ELF-1 (cell line): Measurements from ENCODE around the gene ZMYM4.
"Not testable (repeated sequence)": the region's sequence is repeated elsewhere in the genome, so short reads cannot be mapped to it uniquely, and the experiment has no call there.

Experiments
- DNase-seq: peaks from one replicate; pipeline ENCODE4 v3.0.0-alpha.2; 2016; ENCODE audit warnings: low read depth, low spot score

ZMYM4 gene

GRCh38 chr1:35324486-35324885 lies 56.0 kb downstream of the ZMYM4 start:
- DNase-seq, result no peak

GRCh38 chr1:35326246-35326866 lies 57.8 kb downstream of the ZMYM4 start:
- DNase-seq, result no peak

- not testable (repeated sequence) for DNase-seq
Measured at GRCh38 chr1:35331618-35332017, 63.1 kb downstream of the ZMYM4 start.

DNA sequence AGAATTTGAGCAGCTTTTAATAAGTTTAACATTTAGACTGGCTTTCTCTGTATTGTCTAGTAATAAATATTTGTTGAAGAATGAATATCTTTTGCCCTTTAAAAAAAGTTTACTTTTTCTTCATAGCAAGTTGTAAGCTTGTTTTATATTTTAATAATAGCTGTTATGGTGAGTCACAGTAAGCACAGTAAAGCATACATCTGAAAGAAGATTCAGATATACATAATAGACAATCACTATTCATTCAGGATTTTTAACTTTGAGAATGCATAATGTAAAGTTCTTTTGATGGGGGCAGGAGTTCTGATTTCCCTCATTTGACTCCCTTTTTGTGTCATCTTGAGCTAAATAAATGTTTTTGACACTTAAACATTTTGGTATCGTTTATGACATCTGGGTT lies 66.0 kb downstream of the ZMYM4 start:
- no peak for DNase-seq

DNA sequence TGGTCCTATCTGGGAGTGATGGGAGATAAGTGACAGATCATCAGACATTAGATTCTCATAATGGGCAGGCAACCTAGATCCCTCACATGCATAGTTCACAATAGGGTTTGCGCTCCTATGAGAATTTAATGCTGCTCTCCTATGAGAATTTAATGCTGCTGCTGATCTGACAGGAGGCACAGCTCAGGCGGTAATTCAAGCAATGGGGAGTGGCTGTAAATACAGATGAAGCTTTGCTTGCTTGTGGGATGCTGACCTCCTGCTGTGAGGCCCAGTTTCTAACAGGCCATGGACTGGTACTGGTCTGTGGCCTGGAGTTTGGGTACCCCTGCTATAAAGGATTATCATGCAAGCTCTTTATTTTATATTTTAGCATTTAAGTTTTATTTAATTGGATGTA lies 72.0 kb downstream of the ZMYM4 start:
- DNase-seq, result no peak

DNA sequence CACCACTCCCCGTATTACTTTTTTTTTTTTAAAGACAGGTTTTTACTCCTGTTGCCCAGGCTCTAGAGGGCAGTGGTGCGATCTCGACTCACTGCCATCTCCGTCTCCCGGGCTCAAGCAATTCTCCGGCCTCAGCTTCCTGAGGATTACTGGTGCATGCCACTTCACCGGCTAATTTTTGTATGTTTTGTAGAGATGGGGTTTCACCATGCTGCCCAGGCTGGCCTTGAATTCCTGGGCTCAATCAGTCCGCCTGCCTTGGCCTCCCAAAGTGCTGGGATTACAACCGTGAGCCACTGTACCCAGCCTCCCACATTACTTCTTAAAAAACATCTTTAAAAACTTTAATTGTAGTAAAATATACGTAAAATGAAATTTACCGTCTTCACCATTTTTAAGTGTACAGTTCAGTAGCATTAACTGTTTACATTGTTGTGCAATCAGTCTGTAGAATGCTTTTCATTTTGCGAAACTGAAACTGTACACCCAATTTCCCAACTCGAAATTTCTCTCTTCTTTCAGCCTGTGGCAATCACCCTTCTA lies 77.0 kb downstream of the ZMYM4 start:
- DNase-seq, result no peak

- DNase-seq, result no peak
Measured at GRCh38 chr1:35350872-35351271, 82.4 kb downstream of the ZMYM4 start.

DNA sequence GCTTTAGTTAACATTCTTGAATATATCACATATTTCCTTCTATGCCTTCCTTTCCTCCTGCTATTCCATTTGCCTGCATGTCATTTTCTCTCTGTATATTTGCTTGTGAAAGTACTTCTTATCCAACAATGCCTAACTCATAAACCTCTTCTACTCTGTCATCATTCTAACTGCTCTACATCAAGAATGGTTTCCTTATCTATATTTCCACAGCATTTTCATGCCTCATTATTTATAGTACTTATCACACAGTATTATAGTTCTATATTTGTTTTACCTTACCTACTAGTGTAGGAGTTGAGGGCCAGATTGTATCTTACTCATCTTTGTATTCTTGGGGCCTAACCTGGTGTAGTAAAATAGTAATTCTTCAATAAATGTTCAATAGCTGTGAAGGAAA lies 91.5 kb downstream of the ZMYM4 start:
- no peak for DNase-seq

DNA sequence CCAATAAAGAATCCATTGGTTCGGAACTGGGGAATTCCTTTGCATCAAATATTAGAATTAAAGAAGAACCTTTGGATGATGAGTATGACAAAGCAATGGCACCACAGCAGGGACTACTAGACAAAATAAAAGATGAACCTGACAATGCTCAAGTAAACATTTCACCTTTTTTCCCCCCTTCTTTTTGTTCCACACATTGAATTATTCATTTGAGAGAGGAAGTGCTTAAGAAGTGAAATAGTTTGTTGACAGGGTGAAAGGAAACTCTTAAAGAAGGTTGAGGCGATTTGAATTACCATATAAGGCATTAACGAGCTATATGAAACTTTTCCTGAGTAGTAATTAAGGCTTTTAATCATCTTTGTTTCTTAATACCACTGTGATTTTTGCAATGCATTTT lies 93.1 kb downstream of the ZMYM4 start:
- DNase-seq, result no peak

DNA sequence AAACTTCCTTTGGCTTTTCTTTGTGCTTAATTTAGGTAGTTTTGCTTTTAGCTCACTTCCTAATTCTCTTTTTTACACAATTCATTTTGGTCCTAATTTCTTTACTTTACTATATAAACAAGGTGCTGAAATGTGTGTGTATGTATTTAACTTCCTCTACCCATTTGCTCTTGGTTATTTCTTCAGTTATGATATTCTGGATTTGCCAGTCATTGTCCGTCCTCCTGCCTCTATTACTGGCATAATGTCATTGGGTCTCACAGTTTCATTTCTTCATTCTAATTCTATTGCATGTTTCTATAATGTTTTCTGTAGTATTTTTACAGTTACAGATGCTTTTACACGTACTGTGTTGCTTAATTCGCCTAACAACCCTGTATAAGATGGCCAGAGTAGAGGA lies 96.2 kb downstream of the ZMYM4 start:
- no peak for DNase-seq

DNA sequence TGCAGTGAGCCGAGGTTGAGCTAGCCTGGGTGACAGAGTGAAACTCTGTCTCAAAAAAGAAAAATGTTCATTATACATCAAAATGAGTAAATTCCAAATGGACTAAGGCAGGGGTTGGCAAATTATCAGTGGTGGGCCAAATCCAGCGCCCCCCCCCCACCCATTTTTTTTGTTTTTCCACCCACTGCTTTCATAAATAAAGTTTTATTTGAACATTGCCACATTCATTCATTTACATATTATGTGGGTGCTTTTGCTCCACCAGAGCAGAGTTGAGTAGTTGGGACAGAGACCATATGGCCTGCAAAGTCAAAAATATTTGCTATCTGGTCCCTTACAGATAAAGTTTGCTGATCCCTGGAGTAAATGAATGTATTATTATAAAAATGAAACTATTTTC lies 99.4 kb downstream of the ZMYM4 start:
- no peak for DNase-seq

DNA sequence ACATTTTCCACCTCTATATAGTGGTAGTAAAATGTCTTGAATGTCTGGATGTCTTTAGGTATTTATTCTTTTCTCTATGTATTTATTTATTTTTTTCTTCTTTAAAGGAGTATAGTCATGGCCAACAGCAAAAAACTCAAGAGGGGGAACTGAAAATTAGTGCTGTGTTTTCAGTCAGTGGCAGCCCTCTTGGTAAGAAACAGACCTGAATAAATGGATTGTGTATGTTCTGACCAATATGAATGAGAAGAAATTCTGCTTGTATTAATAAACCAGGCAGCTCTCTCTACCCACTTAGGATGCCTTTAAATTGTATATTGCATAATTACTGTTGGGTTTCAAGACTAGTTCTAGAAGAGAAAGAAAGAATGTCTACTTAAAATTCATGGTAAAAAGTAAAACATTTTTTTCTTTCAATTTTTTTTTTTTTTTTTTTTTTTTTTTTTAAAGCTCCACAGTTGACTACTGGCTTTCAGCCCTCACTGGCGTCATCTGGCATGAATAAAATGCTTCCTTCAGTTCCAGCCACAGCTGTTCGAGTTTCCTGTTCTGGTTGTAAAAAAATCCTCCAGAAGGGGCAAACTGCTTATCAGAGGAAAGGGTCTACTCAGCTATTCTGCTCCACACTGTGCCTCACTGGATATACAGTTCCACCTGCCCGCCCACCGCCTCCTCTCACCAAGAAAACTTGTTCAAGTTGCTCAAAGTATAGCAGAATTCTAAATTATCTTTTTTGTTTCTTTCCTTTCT lies 101.6 kb downstream of the ZMYM4 start:
- DNase-seq, result peak; percentile 18

- no peak for DNase-seq
Measured at GRCh38 chr1:35371506-35371905, 103.0 kb downstream of the ZMYM4 start.

DNA sequence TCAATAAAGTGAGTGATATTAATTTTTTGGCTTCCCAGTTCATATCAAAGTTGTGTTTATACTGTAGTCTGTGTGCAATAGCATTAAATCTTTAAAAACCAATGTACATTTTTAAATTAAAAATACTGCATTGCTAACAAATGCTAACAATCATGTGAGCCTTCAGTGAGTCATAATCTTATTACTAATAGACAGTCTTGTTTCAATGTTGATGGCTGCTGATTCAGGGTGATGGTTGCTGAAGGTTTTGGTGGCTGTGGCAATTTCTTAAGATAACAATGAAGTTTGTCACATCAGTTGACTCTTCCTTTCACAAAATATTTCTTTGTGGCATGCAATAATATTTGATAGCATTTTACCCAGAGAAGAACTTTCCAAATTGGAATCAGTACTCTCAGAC lies 109.0 kb downstream of the ZMYM4 start:
- no peak for DNase-seq

DNA sequence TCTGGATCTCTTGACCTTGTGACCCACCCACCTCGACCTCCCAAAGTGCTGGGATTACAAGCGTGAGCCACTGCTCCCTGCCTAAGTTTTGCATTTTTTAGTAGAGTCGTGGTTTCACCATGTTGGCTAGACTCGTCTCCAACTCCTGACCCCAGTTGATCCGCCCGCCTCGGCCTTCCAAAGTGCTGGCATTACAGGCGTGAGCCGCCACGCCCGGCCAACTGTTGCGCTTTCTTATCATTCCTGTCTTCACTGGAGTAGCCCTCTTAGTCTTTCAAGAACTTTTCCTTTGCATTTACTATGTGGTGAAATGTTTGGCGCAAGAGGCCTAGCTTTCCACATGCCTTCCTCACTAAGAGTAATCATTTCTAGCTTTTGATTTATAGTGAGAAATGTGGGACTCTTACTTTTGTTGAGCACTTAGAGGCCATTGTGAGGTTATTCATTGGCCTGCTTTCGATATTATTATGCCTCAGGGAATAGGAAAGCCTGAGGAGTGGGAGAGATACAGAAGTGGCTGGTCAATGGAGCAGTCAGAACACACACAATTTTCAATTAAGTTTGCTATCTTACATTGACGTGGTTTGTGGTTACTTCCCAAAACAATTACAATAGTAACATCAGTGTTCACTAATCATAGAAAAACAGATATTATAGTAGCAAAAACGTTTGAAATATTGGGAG lies 111.0 kb downstream of the ZMYM4 start:
- no peak for DNase-seq

DNA sequence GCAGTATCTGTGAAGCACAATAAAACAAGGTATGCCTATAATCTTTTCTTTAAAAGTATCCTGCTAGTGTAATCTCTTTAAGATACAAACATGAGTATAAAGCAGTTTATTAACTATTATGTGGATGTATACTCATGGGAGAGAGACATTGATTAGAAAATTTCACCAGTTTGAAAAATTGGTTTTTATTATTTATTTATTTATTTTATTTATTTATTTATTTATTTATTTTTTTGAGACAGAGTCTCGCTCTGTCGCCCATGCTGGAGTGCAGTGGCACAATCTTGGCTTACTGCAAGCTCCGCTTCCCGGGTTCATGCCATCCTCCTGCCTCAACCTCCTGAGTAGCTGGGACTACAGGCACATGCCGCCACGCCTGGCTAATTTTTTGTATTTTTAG lies 111.6 kb downstream of the ZMYM4 start:
- DNase-seq, result not testable (repeated sequence)

DNA sequence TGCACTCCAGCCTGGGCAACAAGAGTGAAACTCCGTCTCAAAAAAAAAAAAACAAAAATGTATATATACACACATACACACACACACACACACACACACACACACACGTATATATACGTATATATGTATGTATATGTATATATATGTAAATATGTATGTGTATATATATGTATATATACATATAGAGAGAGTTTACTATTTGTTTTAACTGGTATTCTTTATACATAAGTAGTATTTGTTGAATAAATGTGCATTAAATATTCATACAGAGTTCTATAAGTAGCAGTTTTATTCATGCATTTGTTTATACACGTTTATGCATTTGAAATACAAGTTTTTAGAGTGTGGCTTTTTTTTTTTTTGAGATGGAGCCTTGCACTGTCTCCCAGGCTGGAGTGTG lies 113.6 kb downstream of the ZMYM4 start:
- no peak for DNase-seq

DNA sequence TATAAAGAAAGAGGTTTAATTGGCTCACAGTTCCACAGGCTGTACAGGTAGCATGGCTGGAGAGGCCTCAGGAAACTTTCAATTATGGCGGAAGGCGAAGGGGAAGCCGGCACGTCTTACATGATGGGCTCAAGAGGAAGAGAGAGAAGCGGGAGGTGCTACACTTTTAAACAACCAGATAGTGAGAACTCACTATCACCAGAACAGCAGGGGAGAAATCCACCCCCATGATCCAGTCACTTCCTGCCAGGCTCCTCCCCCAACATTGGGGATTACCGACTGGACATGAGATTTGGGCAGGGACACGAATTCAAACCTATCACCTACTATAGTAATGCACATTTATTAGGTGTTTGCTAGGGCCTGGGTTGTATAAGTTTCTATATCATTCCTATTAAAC lies 117.8 kb downstream of the ZMYM4 start:
- DNase-seq, result peak; percentile 16

- no peak for DNase-seq
Measured at GRCh38 chr1:35386959-35387358, 118.5 kb downstream of the ZMYM4 start.

- DNase-seq, result peak; percentile 60
Measured at GRCh38 chr1:35390600-35391494, 122.3 kb downstream of the ZMYM4 start.

DNA sequence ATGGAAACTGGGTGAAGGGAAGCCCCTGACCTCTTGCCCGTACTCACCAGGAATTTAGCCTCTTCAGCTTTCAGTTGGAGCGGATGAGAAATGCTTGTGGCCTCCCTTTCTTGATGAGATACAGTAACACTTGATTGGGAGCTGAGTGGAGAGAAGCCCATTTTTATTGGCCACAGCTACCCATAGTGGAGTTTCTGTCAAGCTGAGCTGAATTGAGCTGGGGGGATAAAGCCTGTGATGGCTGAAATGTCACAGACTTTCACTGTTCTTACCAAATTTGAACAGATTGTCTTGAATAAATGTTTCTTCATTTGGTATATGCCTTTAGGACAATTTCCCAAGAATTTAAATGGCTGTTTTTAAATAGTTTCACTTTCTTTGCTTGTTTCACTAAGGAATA lies 125.9 kb downstream of the ZMYM4 start:
- no peak for DNase-seq

- DNase-seq, result no peak
Measured at GRCh38 chr1:35398739-35399138, 130.2 kb downstream of the ZMYM4 start.
